HCT116 (cell line): ENCODE data around the gene FEZF1.

Experiments used
- JUND ChIP-seq: IDR thresholded peaks from 2 replicates; pipeline ENCODE4 v1.6.1; 2012
- RAD21 ChIP-seq: IDR thresholded peaks from 2 replicates; pipeline ENCODE4 v1.6.1; 2012; ENCODE audit warnings: low read depth, mild to moderate bottlenecking
- SRF ChIP-seq: IDR thresholded peaks from 2 replicates; pipeline ENCODE4 v1.6.1; 2012; ENCODE audit warnings: low read depth

- TF ChIP-seq JUND (no peak), RAD21 (no peak), SRF (no peak)
Measured at GRCh38 chr7:122304319-122304975, at the start of gene FEZF1.
